ENCODE results near the gene AHSG.

GRCh38 chr3:186630950-186631641, 18.2 kb downstream of the AHSG start:
- TF ChIP-seq POLR2A (IDR thresholded peaks at IDR 0.05) = no peak
- TF ChIP-seq, protein P1, sequence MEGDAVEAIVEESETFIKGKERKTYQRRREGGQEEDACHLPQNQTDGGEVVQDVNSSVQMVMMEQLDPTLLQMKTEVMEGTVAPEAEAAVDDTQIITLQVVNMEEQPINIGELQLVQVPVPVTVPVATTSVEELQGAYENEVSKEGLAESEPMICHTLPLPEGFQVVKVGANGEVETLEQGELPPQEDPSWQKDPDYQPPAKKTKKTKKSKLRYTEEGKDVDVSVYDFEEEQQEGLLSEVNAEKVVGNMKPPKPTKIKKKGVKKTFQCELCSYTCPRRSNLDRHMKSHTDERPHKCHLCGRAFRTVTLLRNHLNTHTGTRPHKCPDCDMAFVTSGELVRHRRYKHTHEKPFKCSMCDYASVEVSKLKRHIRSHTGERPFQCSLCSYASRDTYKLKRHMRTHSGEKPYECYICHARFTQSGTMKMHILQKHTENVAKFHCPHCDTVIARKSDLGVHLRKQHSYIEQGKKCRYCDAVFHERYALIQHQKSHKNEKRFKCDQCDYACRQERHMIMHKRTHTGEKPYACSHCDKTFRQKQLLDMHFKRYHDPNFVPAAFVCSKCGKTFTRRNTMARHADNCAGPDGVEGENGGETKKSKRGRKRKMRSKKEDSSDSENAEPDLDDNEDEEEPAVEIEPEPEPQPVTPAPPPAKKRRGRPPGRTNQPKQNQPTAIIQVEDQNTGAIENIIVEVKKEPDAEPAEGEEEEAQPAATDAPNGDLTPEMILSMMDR (IDR thresholded peaks at IDR 0.05 in 8 of 11, conservative IDR thresholded peaks at IDR 0.05 in 3 of 11) = no peak
